GM12878 (cell line): ENCODE results near the gene YPEL4.

Experiments used
- CEBPB ChIP-seq, 2 experiments: fragments of 150-350 bp in 1 of 2; IDR thresholded peaks; 2 replicates each; pipeline ENCODE4 v1.6.1; 2012 to 2014; ENCODE audit warnings: low read depth in 2 of 2, low read length in 2 of 2, borderline replicate concordance in 1 of 2, inconsistent platforms in 1 of 2
- EZH2 ChIP-seq: IDR thresholded peaks from 2 replicates; pipeline ENCODE4 v1.6.1; 2012; ENCODE audit warnings: low read depth, mild to moderate bottlenecking, control low read depth, inconsistent platforms, low read length, borderline replicate concordance; ENCODE audit not compliant: control insufficient read depth
- GABPA ChIP-seq: IDR thresholded peaks from 2 replicates; pipeline ENCODE4 v1.6.1; 2014; ENCODE audit warnings: antibody characterized with exemption, low read depth, mild to moderate bottlenecking, inconsistent platforms
- GATAD2B ChIP-seq: fragments of 450-650 bp; conservative IDR thresholded peaks from 2 replicates; pipeline ENCODE4 v1.6.1; 2017; ENCODE audit warnings: low read depth, mild to moderate bottlenecking, moderate library complexity
- HDAC2 ChIP-seq: fragments of 200-600 bp; sonication (generic); IDR thresholded peaks from 2 replicates; pipeline ENCODE4 v1.6.1; 2017
- IKZF1 ChIP-seq: fragments of 450-650 bp; conservative IDR thresholded peaks from 2 replicates; pipeline ENCODE4 v1.6.1; 2017; ENCODE audit warnings: antibody characterized with exemption, mild to moderate bottlenecking
- JUND ChIP-seq: IDR thresholded peaks from 2 replicates; pipeline ENCODE4 v1.6.1; 2012; ENCODE audit warnings: low read depth, mild to moderate bottlenecking, low read length, improper control_type of control experiment, moderate library complexity
- POLR2A ChIP-seq: IDR thresholded peaks from 2 replicates; pipeline ENCODE4 v1.6.1; 2011; ENCODE audit warnings: low read depth, mild to moderate bottlenecking, low read length
- SPI1 ChIP-seq: IDR thresholded peaks from 2 replicates; pipeline ENCODE4 v1.6.1; 2011; ENCODE audit warnings: low read depth, mild to moderate bottlenecking, low read length, moderate library complexity, borderline replicate concordance; ENCODE audit not compliant: insufficient read depth
- YY1 ChIP-seq: IDR thresholded peaks from 2 replicates; pipeline ENCODE4 v1.6.1; 2011; ENCODE audit warnings: low read depth, mild to moderate bottlenecking, low read length
- TF ChIP-seq, protein P1 (sequence below): IDR thresholded peaks from 2 replicates; pipeline ENCODE4 v1.6.1; 2012; ENCODE audit warnings: low read length, inconsistent platforms
- TF ChIP-seq, protein P2 (sequence below), 3 experiments: IDR thresholded peaks in 2 of 3; conservative IDR thresholded peaks in 1 of 3; 2 replicates each; pipeline ENCODE4 v1.5.1; 2011; ENCODE audit warnings: low read depth in 3 of 3, low read length in 3 of 3, mild to moderate bottlenecking in 3 of 3, control low read depth in 2 of 3, moderate library complexity in 2 of 3, inconsistent platforms in 1 of 3, mixed read lengths in 1 of 3; ENCODE audit not compliant: control insufficient read depth in 2 of 3, insufficient read depth in 1 of 3; ENCODE audit errors: extremely low read depth in 1 of 3
- TF ChIP-seq, protein P3 (sequence below): IDR thresholded peaks from 2 replicates; pipeline ENCODE4 v1.6.1; 2011; ENCODE audit warnings: low read depth, low read length, improper control_type of control experiment, borderline replicate concordance

GRCh38 chr11:57615308-57615707 is 34.4 kb downstream of the YPEL4 start:
- TF ChIP-seq GABPA (no peak), EZH2 (no peak), HDAC2 (no peak), GATAD2B (no peak), JUND (no peak), CEBPB (IDR thresholded peaks at IDR 0.05; ENCODE audit: borderline replicate concordance in 1 of 2, low read depth in 2 of 2, low read length in 2 of 2) (no peak), YY1 (no peak), SPI1 (no peak), POLR2A (no peak), IKZF1 (no peak)
- TF ChIP-seq, protein P1, sequence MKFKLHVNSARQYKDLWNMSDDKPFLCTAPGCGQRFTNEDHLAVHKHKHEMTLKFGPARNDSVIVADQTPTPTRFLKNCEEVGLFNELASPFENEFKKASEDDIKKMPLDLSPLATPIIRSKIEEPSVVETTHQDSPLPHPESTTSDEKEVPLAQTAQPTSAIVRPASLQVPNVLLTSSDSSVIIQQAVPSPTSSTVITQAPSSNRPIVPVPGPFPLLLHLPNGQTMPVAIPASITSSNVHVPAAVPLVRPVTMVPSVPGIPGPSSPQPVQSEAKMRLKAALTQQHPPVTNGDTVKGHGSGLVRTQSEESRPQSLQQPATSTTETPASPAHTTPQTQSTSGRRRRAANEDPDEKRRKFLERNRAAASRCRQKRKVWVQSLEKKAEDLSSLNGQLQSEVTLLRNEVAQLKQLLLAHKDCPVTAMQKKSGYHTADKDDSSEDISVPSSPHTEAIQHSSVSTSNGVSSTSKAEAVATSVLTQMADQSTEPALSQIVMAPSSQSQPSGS = no peak
- TF ChIP-seq, protein P2, sequence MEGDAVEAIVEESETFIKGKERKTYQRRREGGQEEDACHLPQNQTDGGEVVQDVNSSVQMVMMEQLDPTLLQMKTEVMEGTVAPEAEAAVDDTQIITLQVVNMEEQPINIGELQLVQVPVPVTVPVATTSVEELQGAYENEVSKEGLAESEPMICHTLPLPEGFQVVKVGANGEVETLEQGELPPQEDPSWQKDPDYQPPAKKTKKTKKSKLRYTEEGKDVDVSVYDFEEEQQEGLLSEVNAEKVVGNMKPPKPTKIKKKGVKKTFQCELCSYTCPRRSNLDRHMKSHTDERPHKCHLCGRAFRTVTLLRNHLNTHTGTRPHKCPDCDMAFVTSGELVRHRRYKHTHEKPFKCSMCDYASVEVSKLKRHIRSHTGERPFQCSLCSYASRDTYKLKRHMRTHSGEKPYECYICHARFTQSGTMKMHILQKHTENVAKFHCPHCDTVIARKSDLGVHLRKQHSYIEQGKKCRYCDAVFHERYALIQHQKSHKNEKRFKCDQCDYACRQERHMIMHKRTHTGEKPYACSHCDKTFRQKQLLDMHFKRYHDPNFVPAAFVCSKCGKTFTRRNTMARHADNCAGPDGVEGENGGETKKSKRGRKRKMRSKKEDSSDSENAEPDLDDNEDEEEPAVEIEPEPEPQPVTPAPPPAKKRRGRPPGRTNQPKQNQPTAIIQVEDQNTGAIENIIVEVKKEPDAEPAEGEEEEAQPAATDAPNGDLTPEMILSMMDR (IDR thresholded peaks at IDR 0.05 in 2 of 3, conservative IDR thresholded peaks at IDR 0.05 in 1 of 3; ENCODE audit: control insufficient read depth in 2 of 3, extremely low read depth in 1 of 3, insufficient read depth in 1 of 3, low read depth in 3 of 3, low read length in 3 of 3) = no peak
- TF ChIP-seq, protein P3, sequence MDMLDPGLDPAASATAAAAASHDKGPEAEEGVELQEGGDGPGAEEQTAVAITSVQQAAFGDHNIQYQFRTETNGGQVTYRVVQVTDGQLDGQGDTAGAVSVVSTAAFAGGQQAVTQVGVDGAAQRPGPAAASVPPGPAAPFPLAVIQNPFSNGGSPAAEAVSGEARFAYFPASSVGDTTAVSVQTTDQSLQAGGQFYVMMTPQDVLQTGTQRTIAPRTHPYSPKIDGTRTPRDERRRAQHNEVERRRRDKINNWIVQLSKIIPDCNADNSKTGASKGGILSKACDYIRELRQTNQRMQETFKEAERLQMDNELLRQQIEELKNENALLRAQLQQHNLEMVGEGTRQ = no peak
